HG03354 (cell line): ENCODE measurements around the gene MAPKAP1.

Experiments
- ATAC-seq: cut with Tn5 transposase; IDR thresholded peaks from one replicate; pipeline ENCODE4 v1.9.1; 2021; ENCODE audit warnings: mild to moderate bottlenecking; ENCODE audit not compliant: unreplicated experiment, poor library complexity, severe bottlenecking

MAPKAP1 gene

GRCh38 chr9:125504616-125505015, 202.4 kb downstream of the MAPKAP1 start:
- ATAC-seq: no peak

DNA sequence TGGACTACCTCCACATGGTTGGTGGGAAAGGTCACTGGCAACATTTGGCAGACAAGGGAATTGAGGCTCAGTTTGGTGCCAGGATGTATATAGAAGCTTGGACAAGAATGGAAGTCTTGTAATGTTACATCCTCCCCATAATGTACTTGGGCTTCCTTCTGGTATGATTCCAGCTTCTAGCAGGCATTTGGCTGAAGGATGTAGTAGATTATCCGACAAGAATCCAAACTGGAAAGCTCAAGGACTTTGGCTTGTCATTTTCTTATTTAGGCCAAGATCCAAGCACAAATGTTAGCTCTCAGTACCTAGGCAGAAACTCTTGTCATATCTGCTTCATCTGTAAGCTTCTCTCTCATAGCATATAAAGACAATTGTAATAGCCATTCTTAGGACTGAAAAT, 209.1 kb downstream of the MAPKAP1 start:
- ATAC-seq: no peak

- no peak for ATAC-seq
These were observed 209.5 kb downstream of the MAPKAP1 start for GRCh38 chr9:125497478-125497877.

DNA sequence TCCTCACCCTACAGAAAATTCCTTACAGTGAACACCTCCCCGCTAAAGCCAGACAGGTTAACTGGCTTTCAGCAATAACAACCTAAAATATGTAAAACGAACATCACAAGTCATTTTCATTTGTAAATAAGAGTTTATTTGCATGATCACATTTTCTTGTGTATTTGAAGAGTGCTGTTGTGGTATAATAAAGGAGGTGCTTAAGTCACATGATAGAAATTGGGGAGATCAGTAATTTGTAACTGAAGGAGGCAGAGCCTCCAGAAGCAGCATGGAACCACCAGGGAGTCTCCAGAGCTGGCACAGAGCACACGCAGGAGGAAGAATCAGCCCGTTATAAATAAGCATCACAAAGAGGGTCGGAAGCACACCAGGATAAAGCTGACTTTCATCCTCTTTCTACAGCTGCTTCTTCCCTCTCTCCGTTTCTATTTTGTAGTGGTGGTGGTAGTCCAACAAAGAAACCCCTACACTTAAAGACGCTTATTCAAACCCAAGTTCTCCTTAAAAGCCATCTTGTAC, 210.6 kb downstream of the MAPKAP1 start:
- no peak for ATAC-seq

DNA sequence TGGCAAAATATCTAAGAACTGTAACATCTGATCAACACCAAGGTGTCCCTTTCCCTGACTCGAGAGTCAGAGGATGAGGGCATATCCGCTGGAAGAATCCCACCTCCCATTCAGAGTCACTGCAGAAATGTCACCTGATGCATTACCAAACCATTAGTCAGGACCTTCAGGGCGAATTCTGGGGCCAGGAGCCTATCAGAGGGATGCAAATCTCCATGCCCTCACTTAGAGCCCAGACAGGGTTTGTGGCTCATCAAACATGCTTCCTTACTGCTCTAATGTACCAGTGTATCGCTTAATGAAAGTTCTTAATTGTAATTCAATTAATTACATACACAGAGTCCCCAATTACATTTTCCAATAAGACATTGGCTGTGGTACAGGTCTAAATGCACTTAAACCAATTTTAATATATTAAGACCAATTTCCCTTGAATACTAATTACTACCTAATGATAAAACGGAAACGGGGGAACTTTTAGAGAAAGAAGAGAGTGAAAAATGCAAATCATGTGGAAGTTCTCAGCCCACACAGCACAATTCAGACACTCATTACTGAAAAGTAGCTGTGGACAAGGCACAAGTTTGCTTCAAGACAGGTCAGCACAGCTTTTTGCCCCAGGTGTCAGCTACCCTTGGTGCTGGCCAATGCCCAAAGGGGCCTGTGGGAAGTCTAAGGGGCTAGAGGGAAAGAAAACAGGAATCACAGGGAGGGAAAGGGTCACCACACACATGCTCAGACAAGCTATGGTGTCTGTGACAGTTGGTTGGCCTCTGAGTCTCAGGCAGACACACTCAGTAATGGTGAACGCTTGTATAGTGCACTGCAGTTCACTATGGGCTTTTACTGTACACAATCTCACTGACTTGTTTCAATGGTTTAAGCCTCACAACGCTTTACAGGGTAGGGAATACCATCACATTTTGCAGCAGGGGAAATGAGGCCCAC, 211.6 kb downstream of the MAPKAP1 start:
- ATAC-seq: no peak

- no peak for ATAC-seq
These were observed 212.4 kb downstream of the MAPKAP1 start for GRCh38 chr9:125494653-125494915.

DNA sequence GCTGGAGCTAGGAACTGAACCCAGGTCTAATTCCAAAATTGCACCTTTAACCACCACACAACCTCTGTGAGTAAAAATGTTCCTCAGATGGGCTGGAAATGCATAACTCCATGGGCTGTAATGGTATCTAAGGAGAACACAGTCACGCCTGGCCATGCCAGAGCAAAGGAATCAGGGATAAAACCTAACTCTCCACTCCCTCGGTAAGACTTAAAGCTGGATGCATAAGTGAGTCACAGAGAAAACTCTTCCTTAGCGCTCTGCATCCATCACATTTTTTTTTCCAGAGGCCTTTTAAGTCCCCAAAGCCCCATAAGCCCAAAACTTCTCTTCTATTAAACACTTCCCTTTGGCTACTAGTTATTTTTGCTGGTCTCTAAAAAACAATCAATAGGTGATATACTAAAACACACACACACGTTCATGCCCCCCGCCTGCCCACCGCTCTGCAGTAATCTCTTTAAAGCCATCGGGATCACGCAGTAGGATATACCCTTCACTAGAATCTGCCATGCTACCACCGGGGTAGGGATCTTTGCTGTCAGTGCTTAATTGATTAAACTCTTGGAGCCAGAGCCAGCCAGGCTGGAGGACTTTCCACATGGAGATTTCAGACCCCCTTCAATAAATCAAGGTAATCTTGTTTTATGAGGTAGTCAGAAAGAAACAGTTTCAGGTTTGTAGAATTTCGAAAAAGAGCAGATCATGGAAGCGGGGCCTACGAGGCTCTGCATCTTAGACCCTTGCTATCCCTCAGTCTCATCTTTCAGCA, 212.9 kb downstream of the MAPKAP1 start:
- ATAC-seq: no peak

DNA sequence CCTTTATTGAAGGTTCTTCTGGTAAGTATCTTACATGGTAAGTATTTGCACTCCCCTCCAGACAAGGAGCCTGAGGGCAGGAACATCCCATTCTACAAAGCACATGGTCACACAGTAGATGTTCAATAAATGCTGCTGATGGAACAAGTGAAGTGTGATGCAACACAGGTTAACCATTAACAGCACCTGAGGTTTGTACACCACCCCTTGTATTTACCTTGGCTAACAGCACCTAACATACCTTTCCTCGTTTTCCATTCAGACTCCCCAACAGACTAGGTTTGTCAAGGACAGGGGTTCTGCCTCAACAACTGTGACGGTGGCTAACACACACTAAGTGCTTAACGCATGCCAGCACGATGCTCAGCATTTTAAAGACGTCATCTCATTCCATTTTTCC, 213.6 kb downstream of the MAPKAP1 start:
- no peak for ATAC-seq

DNA sequence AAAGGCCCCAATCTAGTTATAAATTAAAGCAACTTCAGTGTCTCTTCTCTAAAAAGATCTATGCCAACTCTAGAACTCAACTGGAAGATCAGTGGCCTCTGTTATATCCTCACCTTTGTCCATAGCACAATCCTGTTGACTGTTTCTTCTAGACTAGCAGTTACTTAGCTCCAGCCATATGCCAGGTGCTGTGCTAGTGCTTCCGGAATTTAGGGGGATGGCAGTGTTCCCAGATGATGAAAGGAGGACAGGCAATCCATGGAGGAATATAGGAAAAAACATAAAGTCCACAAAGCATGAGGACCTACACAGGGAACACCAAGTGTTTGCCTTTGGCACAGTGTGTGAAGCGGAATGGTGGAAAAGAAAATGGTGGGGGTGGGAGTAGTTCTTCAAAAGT, 214.3 kb downstream of the MAPKAP1 start:
- ATAC-seq: no peak

- no peak for ATAC-seq
These were observed 219.2 kb downstream of the MAPKAP1 start for GRCh38 chr9:125487842-125488241.

- ATAC-seq: no peak
These were observed 220.4 kb downstream of the MAPKAP1 start for GRCh38 chr9:125486576-125486975.

DNA sequence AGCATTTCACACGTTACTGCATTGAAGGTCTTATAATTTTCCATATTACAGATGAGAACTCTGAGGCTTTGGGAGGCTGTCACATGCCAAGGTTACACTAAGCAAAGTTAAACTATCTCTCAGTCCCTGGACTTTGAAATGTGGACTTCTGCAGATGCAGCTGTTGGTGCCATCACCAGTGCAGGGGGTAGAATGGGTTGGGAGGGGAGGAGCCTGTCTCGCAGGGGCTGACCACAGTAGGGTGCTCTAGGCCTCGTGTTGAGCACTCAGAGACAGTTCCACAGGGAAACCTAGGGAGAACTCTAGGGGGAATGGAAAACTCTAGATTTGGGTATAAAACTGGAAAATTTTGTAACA, 220.9 kb downstream of the MAPKAP1 start:
- no peak for ATAC-seq

DNA sequence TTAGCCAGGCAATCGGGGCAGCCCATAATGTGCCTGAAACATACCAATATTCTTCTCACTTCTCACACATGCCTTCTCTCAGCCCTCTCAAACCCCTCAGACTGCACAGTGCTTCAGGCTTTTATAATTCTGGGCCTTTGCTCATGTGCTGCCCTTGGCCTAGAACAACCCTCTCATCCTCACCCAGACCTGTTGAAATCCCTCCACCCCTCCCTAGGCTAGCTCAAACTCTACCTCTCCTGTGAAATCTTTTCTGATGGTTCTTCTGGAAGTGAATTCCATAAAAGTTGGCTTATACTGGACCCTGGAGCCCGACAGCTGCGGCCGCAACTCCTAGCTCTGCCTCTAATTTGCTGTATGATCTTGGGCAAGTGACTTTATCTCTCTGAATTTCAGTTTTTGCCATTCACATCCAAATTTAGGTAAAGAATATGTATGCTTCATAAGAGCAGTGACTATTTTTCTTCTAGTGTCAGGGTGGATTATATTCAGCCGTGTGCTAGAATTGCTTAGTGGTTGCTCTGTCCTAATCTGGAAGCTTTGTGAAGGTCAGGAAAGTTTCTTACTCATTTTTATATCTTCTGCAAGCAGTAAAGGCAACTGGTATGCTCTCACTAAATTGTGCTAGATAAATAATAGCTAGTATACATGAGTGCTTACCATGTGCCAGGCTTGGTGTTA, 221.4 kb downstream of the MAPKAP1 start:
- ATAC-seq: no peak

GRCh38 chr9:125484350-125485282, 222.4 kb downstream of the MAPKAP1 start:
- ATAC-seq: no peak

DNA sequence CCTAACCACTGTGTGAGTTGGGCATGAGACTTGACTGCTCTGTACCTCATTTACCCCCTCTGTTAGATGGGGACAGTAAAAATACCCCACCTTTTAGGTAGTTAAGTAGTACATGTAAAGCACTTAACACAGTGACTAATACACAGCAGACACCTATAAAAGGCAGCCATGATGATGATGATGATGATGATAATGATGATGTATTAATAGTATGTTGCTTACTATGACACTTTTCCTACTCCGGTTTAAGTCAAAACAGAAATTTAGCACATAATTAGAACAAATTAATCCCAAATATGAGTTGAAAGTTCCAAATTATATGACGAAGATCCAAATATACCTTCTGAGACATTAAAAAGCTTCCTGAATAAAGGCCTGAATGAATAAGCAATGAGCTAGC, 223.3 kb downstream of the MAPKAP1 start:
- ATAC-seq: no peak

GRCh38 chr9:125479846-125480615, 227.0 kb downstream of the MAPKAP1 start:
- no peak for ATAC-seq

DNA sequence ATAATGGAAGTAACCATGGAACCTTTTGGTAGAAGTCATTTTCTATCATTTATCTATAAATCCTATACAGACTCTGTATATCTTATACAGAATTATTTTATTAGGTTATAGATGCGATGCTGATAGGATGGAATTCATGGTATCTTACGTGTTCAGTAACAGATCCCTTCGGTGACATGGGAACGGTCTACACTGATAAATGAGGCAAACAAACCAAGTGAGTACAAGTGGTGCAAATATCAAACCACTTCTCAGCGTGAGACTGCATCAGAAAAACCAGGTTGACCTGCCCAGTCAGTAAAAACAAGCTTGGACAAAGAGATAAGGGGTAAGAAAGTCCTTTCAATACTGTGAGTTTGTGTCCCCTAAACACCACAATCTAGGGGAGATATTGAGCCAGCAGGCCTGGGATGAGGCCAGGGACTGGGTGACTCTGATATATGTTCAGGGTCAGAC, 229.9 kb downstream of the MAPKAP1 start:
- no peak for ATAC-seq

- ATAC-seq: no peak
These were observed 230.4 kb downstream of the MAPKAP1 start for GRCh38 chr9:125476645-125477044.

GRCh38 chr9:125475385-125475784, 231.6 kb downstream of the MAPKAP1 start:
- no peak for ATAC-seq
